ENCODE data around the gene ADH5.

The ADH5 gene

GRCh38 chr4:99103166-99103565 is 14.6 kb upstream of the ADH5 start:
- no peak for TF ChIP-seq NFIC (IDR thresholded peaks at IDR 0.05)
- TF ChIP-seq EP300 (IDR thresholded peaks at IDR 0.05; ENCODE audit: borderline replicate concordance): no peak
- TF ChIP-seq TCF12 (IDR thresholded peaks at IDR 0.05; ENCODE audit: low read depth): no peak
- no peak for TF ChIP-seq MAX (IDR thresholded peaks at IDR 0.05)
- TF ChIP-seq USF1 (IDR thresholded peaks at IDR 0.05): no peak
- TF ChIP-seq REST (IDR thresholded peaks at IDR 0.05; ENCODE audit: low read depth): no peak
- no peak for TF ChIP-seq ZBTB7A (IDR thresholded peaks at IDR 0.05; ENCODE audit: low read depth)
- TF ChIP-seq RAD21 (IDR thresholded peaks at IDR 0.05; ENCODE audit: low read depth): no peak
- no peak for TF ChIP-seq TEAD4 (IDR thresholded peaks at IDR 0.05)
- TF ChIP-seq CREB1 (IDR thresholded peaks at IDR 0.05; ENCODE audit: low read depth): no peak
- TF ChIP-seq YY1 (IDR thresholded peaks at IDR 0.05; ENCODE audit: low read depth): no peak
- no peak for TF ChIP-seq FOXM1 (IDR thresholded peaks at IDR 0.05; ENCODE audit: borderline replicate concordance, low read depth)
- TF ChIP-seq CEBPB (IDR thresholded peaks at IDR 0.05): no peak
- TF ChIP-seq EGR1 (IDR thresholded peaks at IDR 0.05): no peak
- TF ChIP-seq TAF1 (IDR thresholded peaks at IDR 0.05; ENCODE audit: low read depth): no peak

GRCh38 chr4:99102634-99103033 is 14.0 kb upstream of the ADH5 start:
- no peak for TF ChIP-seq NFIC (IDR thresholded peaks at IDR 0.05)
- no peak for TF ChIP-seq TEAD4 (IDR thresholded peaks at IDR 0.05)
- no peak for TF ChIP-seq YY1 (IDR thresholded peaks at IDR 0.05; ENCODE audit: low read depth)
- no peak for TF ChIP-seq CEBPB (IDR thresholded peaks at IDR 0.05)
- no peak for TF ChIP-seq EGR1 (IDR thresholded peaks at IDR 0.05)
- no peak for TF ChIP-seq TAF1 (IDR thresholded peaks at IDR 0.05; ENCODE audit: low read depth)
- TF ChIP-seq REST (IDR thresholded peaks at IDR 0.05; ENCODE audit: low read depth): no peak

- TF ChIP-seq YY1 (IDR thresholded peaks at IDR 0.05; ENCODE audit: low read depth): no peak
- TF ChIP-seq ZBTB7A (IDR thresholded peaks at IDR 0.05; ENCODE audit: low read depth): no peak
- TF ChIP-seq RAD21 (IDR thresholded peaks at IDR 0.05; ENCODE audit: low read depth): no peak
- TF ChIP-seq CEBPB (IDR thresholded peaks at IDR 0.05): no peak
- no peak for TF ChIP-seq TAF1 (IDR thresholded peaks at IDR 0.05; ENCODE audit: low read depth)
- no peak for TF ChIP-seq FOXM1 (IDR thresholded peaks at IDR 0.05; ENCODE audit: borderline replicate concordance, low read depth)
- no peak for TF ChIP-seq TEAD4 (IDR thresholded peaks at IDR 0.05)
- no peak for TF ChIP-seq MAX (IDR thresholded peaks at IDR 0.05)
These were observed 12.3 kb upstream of the ADH5 start for GRCh38 chr4:99100876-99101275.

- TF ChIP-seq REST (IDR thresholded peaks at IDR 0.05; ENCODE audit: low read depth) (no peak), USF1 (IDR thresholded peaks at IDR 0.05) (no peak), NFIC (IDR thresholded peaks at IDR 0.05) (no peak)
These were observed 10.7 kb upstream of the ADH5 start for GRCh38 chr4:99099311-99099710.

- no peak for TF ChIP-seq YY1 (IDR thresholded peaks at IDR 0.05; ENCODE audit: low read depth)
- no peak for TF ChIP-seq TEAD4 (IDR thresholded peaks at IDR 0.05)
- no peak for TF ChIP-seq MAX (IDR thresholded peaks at IDR 0.05)
- no peak for TF ChIP-seq FOXM1 (IDR thresholded peaks at IDR 0.05; ENCODE audit: borderline replicate concordance, low read depth)
- TF ChIP-seq ZBTB7A (IDR thresholded peaks at IDR 0.05; ENCODE audit: low read depth): no peak
- no peak for TF ChIP-seq CEBPB (IDR thresholded peaks at IDR 0.05)
- TF ChIP-seq EGR1 (IDR thresholded peaks at IDR 0.05): no peak
- TF ChIP-seq TAF1 (IDR thresholded peaks at IDR 0.05; ENCODE audit: low read depth): no peak
- no peak for TF ChIP-seq CREB1 (IDR thresholded peaks at IDR 0.05; ENCODE audit: low read depth)
- TF ChIP-seq REST (IDR thresholded peaks at IDR 0.05; ENCODE audit: low read depth): no peak
- TF ChIP-seq EP300 (IDR thresholded peaks at IDR 0.05; ENCODE audit: borderline replicate concordance): no peak
- no peak for TF ChIP-seq RAD21 (IDR thresholded peaks at IDR 0.05; ENCODE audit: low read depth)
- TF ChIP-seq USF1 (IDR thresholded peaks at IDR 0.05): no peak
- no peak for TF ChIP-seq NFIC (IDR thresholded peaks at IDR 0.05)
- no peak for TF ChIP-seq TCF12 (IDR thresholded peaks at IDR 0.05; ENCODE audit: low read depth)
These were observed 2.6 kb upstream of the ADH5 start for GRCh38 chr4:99091216-99091575.

All from Ishikawa (cell line).